HepG2 (cell line): Measurements from ENCODE around the gene HOXC10. TPM values are rescaled to one million over a fixed set of nuclear protein-coding genes. Genes with fewer than 3 reads are reported as not detected.

ENCODE experiments used
- ATAC-seq: fragments of 200-7000 bp; cut with Tn5 transposase; 3 replicates; pipeline ENCODE4 v1.9.1; 2020; ENCODE audit warnings: mild to moderate bottlenecking, moderate library complexity
- BruUV-seq: library from RNA; stranded (reverse); fragments of 400-500 nt; replicated peaks from 2 replicates; lab custom pipeline; 2021; lab: Mats Ljungman, UMichigan
- CTCF ChIA-PET: fragments of 300-600 bp; formaldehyde crosslinking; extraction: SDS; loops from one replicate; lab custom pipeline; 2021; ENCODE audit warnings: low total read pairs, inconsistent platforms, low intra/inter-chr PET ratio; lab: Yijun Ruan, JAX
- POLR2A ChIA-PET: fragments of 350-600 bp; sonication (Branson Sonifier 250); formaldehyde crosslinking; loops from one replicate; lab custom pipeline; 2020; ENCODE audit warnings: antibody characterized with exemption, inconsistent platforms; lab: Yijun Ruan, JAX
- DNase-seq: peaks from one replicate; pipeline ENCODE4 v3.0.0-alpha.2; 2015; ENCODE audit warnings: low spot score
- FAIRE-seq: peaks from 3 replicates; lab custom pipeline; 2011; peaks lifted over from hg19 to GRCh38; lab: Jason Lieb, UNC
- H2AFZ ChIP-seq: one replicate; pipeline ENCODE4 v1.6.1; 2011; ENCODE audit warnings: low read length, inconsistent platforms
- H3K27ac ChIP-seq: fragments of 300-600 bp; 3 replicates; pipeline ENCODE4 v1.8.0; 2011; ENCODE audit warnings: mixed run types, mild to moderate bottlenecking, mixed read lengths, low read length, inconsistent platforms; ENCODE audit not compliant: insufficient read depth; ENCODE audit errors: extremely low read length
- H3K27me3 ChIP-seq, 2 experiments: fragments of 200-600 bp in 1 of 2; 2 replicates in 1 of 2; 3 replicates in 1 of 2; pipeline versions ENCODE4 v1.6.0 to v1.8.0; 2011; ENCODE audit warnings: low read length in 2 of 2, mild to moderate bottlenecking in 2 of 2, moderate library complexity in 2 of 2, inconsistent platforms in 1 of 2; ENCODE audit not compliant: insufficient read depth in 2 of 2, control insufficient read depth in 1 of 2
- H3K36me3 ChIP-seq, 2 experiments: fragments of 200-600 bp in 1 of 2; replicated peaks in 1 of 2; 2 replicates in 1 of 2; 3 replicates in 1 of 2; pipeline versions ENCODE4 v1.5.1 to v1.8.0; 2011; ENCODE audit warnings: low read length in 2 of 2, inconsistent platforms in 1 of 2; ENCODE audit not compliant: insufficient read depth in 2 of 2, control insufficient read depth in 1 of 2
- H3K4me1 ChIP-seq: 2 replicates; pipeline ENCODE4 v1.5.1; 2012; ENCODE audit warnings: low read length, inconsistent platforms; ENCODE audit not compliant: insufficient read depth
- H3K4me2 ChIP-seq: 2 replicates; pipeline ENCODE4 v1.6.0; 2011; ENCODE audit warnings: low read depth, low read length, inconsistent platforms
- H3K4me3 ChIP-seq, 3 experiments: fragments of 200-600 bp in 1 of 3; sonication (generic), shearing (Covaris generic) in 1 of 3; replicated peaks in 1 of 3; 2 replicates each; pipeline ENCODE4 v1.5.1; 2011 to 2016; ENCODE audit warnings: low read length in 3 of 3, inconsistent platforms in 2 of 3, low read depth in 2 of 3, mild to moderate bottlenecking in 2 of 3, control low read depth in 1 of 3, mixed read lengths in 1 of 3; ENCODE audit not compliant: insufficient read depth in 1 of 3
- H3K79me2 ChIP-seq: one replicate; pipeline ENCODE4 v1.6.1; 2011; ENCODE audit warnings: low read length, inconsistent platforms; ENCODE audit not compliant: insufficient read depth
- H3K9ac ChIP-seq: 2 replicates; pipeline ENCODE4 v1.6.0; 2011; ENCODE audit warnings: mild to moderate bottlenecking, low read depth, low read length, inconsistent platforms; ENCODE audit not compliant: insufficient read depth
- H3K9me3 ChIP-seq: 2 replicates; pipeline ENCODE4 v1.5.1; 2012; ENCODE audit warnings: mild to moderate bottlenecking, low read length
- H4K20me1 ChIP-seq: 2 replicates; pipeline ENCODE4 v1.6.0; 2011; ENCODE audit warnings: inconsistent platforms, mild to moderate bottlenecking, low read length, moderate library complexity; ENCODE audit not compliant: insufficient read depth
- CEBPB ChIP-seq: IDR thresholded peaks from 2 replicates; pipeline ENCODE4 v1.6.1; 2011; ENCODE audit warnings: low read depth, low read length, improper control_type of control experiment, borderline replicate concordance
- EZH2 ChIP-seq: conservative IDR thresholded peaks from 2 replicates; pipeline ENCODE4 v1.6.1; 2012; ENCODE audit warnings: mild to moderate bottlenecking, low read depth, low read length, moderate library complexity
- HDAC2 ChIP-seq: sonication (generic); formaldehyde crosslinking; IDR thresholded peaks from 2 replicates; pipeline ENCODE4 v1.4.0; 2020; ENCODE audit warnings: missing genetic modification reagents
- HNRNPLL ChIP-seq: fragments of 200-400 bp; formaldehyde crosslinking; IDR thresholded peaks from 2 replicates; pipeline ENCODE4 v1.6.1; 2017; ENCODE audit warnings: mild to moderate bottlenecking, low read depth, low read length; ENCODE audit not compliant: poor library complexity, severe bottlenecking
- MAFK ChIP-seq, 2 experiments: IDR thresholded peaks in 1 of 2; conservative IDR thresholded peaks in 1 of 2; 2 replicates each; pipeline ENCODE4 v1.6.1; 2011; ENCODE audit warnings: improper control_type of control experiment in 2 of 2, low read length in 2 of 2
- MXD4 ChIP-seq: IDR thresholded peaks from 2 replicates; pipeline ENCODE4 v1.6.1; 2016; ENCODE audit warnings: mild to moderate bottlenecking, missing biosample characterization, missing genetic modification reagents
- SP140L ChIP-seq: sonication (generic); formaldehyde crosslinking; IDR thresholded peaks from 2 replicates; pipeline ENCODE4 v1.4.0; 2020; ENCODE audit warnings: missing genetic modification reagents, borderline replicate concordance
- ZNF768 ChIP-seq: sonication (generic); formaldehyde crosslinking; IDR thresholded peaks from 2 replicates; pipeline ENCODE4 v1.4.0; 2020; ENCODE audit warnings: missing genetic modification reagents
- WGBS: methylation state at CpG from one replicate; pipeline ENCODE4 v1.1.6; 2017; ENCODE audit warnings: low lambda C conversion rate; 5-methylcytosine and 5-hydroxymethylcytosine counted together
- in situ Hi-C: cut with HindIII; loops from 2 replicates; pipeline ENCODE4 v1.10.0; 2017; ENCODE audit warnings: low pct_unique_long_range_greater_than_20kb; ENCODE audit not compliant: extremely low pct_ligation_motif_present
- intact Hi-C: fragments of 100-400 bp; cut with micrococcal nuclease; formaldehyde crosslinking; loops from one replicate; pipeline ENCODE4 v1.10.0; 2022; ENCODE audit not compliant: unreplicated experiment
- polyA plus RNA-seq, 8 experiments: library from polyadenylated mRNA; depleted of rRNA in 3 of 8; stranded (reverse) in 7 of 8; unstranded in 1 of 8; fragments of >200 nt; fragmentation: Illumina TruSeq in 4 of 8; extraction: Trizol in 4 of 8; gene quantifications; 2 replicates each; pipeline versions ENCODE4 v1.2.1 to v1.2.3, GENCODE V29; 2011 to 2016; ENCODE audit warnings: low read depth in 4 of 8, missing spikeins in 1 of 8, mixed read lengths in 1 of 8; ENCODE audit not compliant: insufficient read depth in 1 of 8
- total RNA-seq, 5 experiments: library from RNA; depleted of rRNA; stranded (reverse); fragments of >200 nt; fragmentation: Illumina TruSeq; extraction: Trizol; gene quantifications; 2 replicates each; pipeline ENCODE4 v1.2.3, GENCODE V29; 2016; ENCODE audit warnings: low read depth in 1 of 5
- TF ChIP-seq, protein P1 (sequence below): sonication (generic); formaldehyde crosslinking; IDR thresholded peaks from 2 replicates; pipeline ENCODE4 v1.8.1; 2023; ENCODE audit warnings: missing genetic modification reagents, mild to moderate bottlenecking, borderline replicate concordance
- TF ChIP-seq, protein P2 (sequence below): sonication (generic); formaldehyde crosslinking; IDR thresholded peaks from 2 replicates; pipeline ENCODE4 v1.5.1; 2020; ENCODE audit warnings: missing genetic modification reagents, mild to moderate bottlenecking, borderline replicate concordance

The HOXC10 gene
- total and polyA plus RNA-seq, 2 of the 13 experiments (the other 11 are each of a cell fraction or from before 2014, with no cell fraction given), result not detected

DNA sequence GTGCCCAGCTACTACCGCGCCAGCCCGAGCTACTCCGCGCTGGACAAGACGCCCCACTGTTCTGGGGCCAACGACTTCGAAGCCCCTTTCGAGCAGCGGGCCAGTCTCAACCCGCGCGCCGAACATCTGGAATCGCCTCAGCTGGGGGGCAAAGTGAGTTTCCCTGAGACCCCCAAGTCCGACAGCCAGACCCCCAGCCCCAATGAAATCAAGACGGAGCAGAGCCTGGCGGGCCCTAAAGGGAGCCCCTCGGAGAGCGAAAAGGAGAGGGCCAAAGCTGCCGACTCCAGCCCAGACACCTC lies 697 bp downstream of the HOXC10 start:
- in situ Hi-C loops, result no loop called here
- peaks cover 34% of the 10 kb centered on the region for H3K4me1 ChIP-seq
- no peak for TF ChIP-seq MXD4 (CRISPR knock-in tag)
- TF ChIP-seq HNRNPLL, result peak; percentile 5
- no peak overlapping the region for H3K9ac ChIP-seq
- peaks cover 6 to 42% of the 10 kb centered on the region in 2 experiments; a peak in 4 of 5 replicates for H3K27me3 ChIP-seq
- H4K20me1 ChIP-seq, result no peaks in the 10 kb centered on the region
- no peak overlapping the region for H3K4me2 ChIP-seq
- H2AFZ ChIP-seq, result no peak overlapping the region
- intact Hi-C loops, result no loop called here
- ChIA-PET CTCF (interaction anchor here (2.3 kb wide), 1 partner anchor 229 kb away, joined by 12 read pairs; no protein-coding TSS in a partner anchor), POLR2A (no interaction called here)
- no peak overlapping the region for H3K4me3 ChIP-seq
- H3K9me3 ChIP-seq, result no peaks in the 10 kb centered on the region
- H3K27ac ChIP-seq, result no peak overlapping the region
- DNase-seq (no peak), ATAC-seq (no peak), FAIRE-seq (no peak)
- BruUV-seq, result no TSS peak
- H3K36me3 ChIP-seq, result no peaks in the 10 kb centered on the region
- WGBS, result 85% methylated on average over 21 of the region's 21 CpGs
- H3K79me2 ChIP-seq, result no peaks in the 10 kb centered on the region

DNA sequence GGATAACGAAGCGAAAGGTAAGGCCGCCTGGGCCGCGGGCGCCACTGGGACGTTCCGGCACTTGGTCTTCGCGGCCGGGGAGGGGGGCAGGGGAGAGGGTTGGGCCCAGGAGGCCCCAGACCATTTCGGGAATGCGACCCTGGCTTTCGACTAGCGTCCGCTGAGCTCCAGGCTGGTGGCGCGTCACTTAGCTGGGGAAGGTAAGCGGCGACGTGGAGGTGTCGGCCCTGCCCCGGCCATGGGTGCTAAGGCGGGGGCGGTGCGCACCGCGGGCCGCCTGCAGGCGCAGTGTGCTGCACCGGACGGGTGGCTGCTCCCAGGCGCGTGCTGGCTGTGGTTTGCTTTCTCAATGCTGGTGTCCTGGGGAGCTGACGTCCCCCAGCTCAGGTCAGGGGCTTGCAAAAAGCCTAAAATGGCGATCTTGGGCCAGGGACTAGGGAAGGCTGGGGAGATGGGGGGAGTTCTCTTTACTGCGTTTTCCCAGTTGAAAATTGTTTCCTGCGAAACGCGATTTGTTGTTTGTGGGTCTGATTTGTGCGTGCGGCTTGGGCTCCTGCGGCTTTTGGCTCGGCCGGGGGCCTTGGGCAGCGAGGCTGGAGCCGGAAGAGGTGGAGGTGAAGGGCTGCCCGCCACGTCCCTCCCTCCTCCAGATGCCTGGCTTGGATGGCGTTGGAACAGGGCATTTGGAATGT lies 1.2 kb downstream of the HOXC10 start:
- Histone ChIP-seq H3K27ac (no peak overlapping the region), H3K4me2 (no peak overlapping the region), H3K9me3 (no peaks in the 10 kb centered on the region), H3K9ac (no peak overlapping the region), H3K27me3 (peaks cover 7 to 42% of the 10 kb centered on the region in 2 experiments), H3K4me1 (peaks cover 34% of the 10 kb centered on the region), H3K79me2 (no peaks in the 10 kb centered on the region), H2AFZ (no peak overlapping the region), H4K20me1 (no peaks in the 10 kb centered on the region), H3K36me3 (no peaks in the 10 kb centered on the region)
- no peak for DNase-seq
- BruUV-seq, result no TSS peak
- in situ Hi-C loops (no loop called here), intact Hi-C loops (no loop called here)
- POLR2A ChIA-PET, result no interaction called here
- 87% methylated on average over 45 of the region's 50 CpGs for WGBS
- FAIRE-seq, result no peak
- peak; percentile 17; the same call in 1 of the 2 replicates for TF ChIP-seq ZNF768 (CRISPR knock-in tag)
- TF ChIP-seq EZH2, result no peak
- TF ChIP-seq SP140L, result no peak
- TF ChIP-seq, protein P1, sequence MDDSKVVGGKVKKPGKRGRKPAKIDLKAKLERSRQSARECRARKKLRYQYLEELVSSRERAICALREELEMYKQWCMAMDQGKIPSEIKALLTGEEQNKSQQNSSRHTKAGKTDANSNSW (CRISPR knock-in tag), result no peak
- TF ChIP-seq CEBPB, result no peak
- TF ChIP-seq MAFK (conservative IDR thresholded peaks at IDR 0.05 in 1 of 2, IDR thresholded peaks at IDR 0.05 in 1 of 2; ENCODE audit: low read length in 2 of 2), result no peak
- no peak for TF ChIP-seq HDAC2
- TF ChIP-seq, protein P2, sequence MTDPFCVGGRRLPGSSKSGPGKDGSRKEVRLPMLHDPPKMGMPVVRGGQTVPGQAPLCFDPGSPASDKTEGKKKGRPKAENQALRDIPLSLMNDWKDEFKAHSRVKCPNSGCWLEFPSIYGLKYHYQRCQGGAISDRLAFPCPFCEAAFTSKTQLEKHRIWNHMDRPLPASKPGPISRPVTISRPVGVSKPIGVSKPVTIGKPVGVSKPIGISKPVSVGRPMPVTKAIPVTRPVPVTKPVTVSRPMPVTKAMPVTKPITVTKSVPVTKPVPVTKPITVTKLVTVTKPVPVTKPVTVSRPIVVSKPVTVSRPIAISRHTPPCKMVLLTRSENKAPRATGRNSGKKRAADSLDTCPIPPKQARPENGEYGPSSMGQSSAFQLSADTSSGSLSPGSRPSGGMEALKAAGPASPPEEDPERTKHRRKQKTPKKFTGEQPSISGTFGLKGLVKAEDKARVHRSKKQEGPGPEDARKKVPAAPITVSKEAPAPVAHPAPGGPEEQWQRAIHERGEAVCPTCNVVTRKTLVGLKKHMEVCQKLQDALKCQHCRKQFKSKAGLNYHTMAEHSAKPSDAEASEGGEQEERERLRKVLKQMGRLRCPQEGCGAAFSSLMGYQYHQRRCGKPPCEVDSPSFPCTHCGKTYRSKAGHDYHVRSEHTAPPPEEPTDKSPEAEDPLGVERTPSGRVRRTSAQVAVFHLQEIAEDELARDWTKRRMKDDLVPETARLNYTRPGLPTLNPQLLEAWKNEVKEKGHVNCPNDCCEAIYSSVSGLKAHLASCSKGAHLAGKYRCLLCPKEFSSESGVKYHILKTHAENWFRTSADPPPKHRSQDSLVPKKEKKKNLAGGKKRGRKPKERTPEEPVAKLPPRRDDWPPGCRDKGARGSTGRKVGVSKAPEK (CRISPR knock-in tag), result no peak
- TF ChIP-seq, all 625 proteins: peak for 1
- CTCF ChIA-PET, result no interaction called here
- no peak for ATAC-seq
- no peak overlapping the region for H3K4me3 ChIP-seq
